Measurements from ENCODE around the gene S100A7A. TPM values are rescaled to one million over a fixed set of nuclear protein-coding genes. Genes with fewer than 3 reads are reported as not detected.

The S100A7A gene
- total and polyA plus RNA-seq, 2 of the 13 experiments (the other 11 are each of a cell fraction or from before 2014, with no cell fraction given): not detected

DNA sequence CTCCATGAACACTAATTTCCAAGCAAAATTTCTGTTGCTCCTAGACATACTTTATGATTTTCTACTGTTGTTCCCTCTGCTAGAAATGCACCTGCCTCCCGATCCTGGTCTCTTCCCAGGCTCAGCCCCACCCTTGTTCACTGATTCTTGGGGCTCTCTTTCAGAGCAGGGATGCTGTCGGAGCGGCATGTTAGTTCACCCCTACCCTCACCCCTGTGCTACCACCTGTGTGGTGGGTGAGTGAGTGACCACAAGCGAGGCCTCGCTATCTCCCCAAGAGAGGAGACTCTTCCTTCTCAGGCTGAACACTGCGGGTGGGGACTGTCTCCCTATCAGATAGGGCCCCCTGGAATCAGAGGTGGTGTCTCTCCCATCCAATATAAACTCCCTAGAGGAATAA is 20.5 kb upstream of the S100A7A start:
- H3K9ac ChIP-seq (ENCODE audit: insufficient read depth, low read depth, low read length): no peak overlapping the region
- no peak overlapping the region for H3K4me2 ChIP-seq (ENCODE audit: low read depth, low read length)
- ChIA-PET POLR2A (no interaction called here), CTCF (ENCODE audit: low intra/inter-chr PET ratio, low total read pairs) (no interaction called here)
- no peak for ATAC-seq
- no peak overlapping the region for H3K27ac ChIP-seq (ENCODE audit: extremely low read length, insufficient read depth, low read length)
- peaks cover 1 to 49% of the 10 kb centered on the region in 2 experiments; a peak in 4 of 5 replicates for H3K27me3 ChIP-seq (ENCODE audit: control insufficient read depth in 1 of 2, insufficient read depth in 2 of 2, low read length in 2 of 2)
- no peaks in the 10 kb centered on the region for H3K36me3 ChIP-seq (replicated peaks in 1 of 2; ENCODE audit: control insufficient read depth in 1 of 2, insufficient read depth in 2 of 2, low read length in 2 of 2)
- H3K4me3 ChIP-seq (replicated peaks in 1 of 3; ENCODE audit: insufficient read depth in 1 of 3, low read depth in 2 of 3, low read length in 3 of 3): no peak overlapping the region
- BruUV-seq (replicated peaks): no TSS peak
- H3K79me2 ChIP-seq (ENCODE audit: insufficient read depth, low read length): no peaks in the 10 kb centered on the region
- no peak overlapping the region for H2AFZ ChIP-seq (ENCODE audit: low read length)
- H4K20me1 ChIP-seq (ENCODE audit: insufficient read depth, low read length): no peaks in the 10 kb centered on the region
- H3K9me3 ChIP-seq (ENCODE audit: low read length): no peaks in the 10 kb centered on the region
- no peaks in the 10 kb centered on the region for H3K4me1 ChIP-seq (ENCODE audit: insufficient read depth, low read length)
- TF ChIP-seq MTF2 (CRISPR knock-in tag; IDR thresholded peaks at IDR 0.05; ENCODE audit: borderline replicate concordance) (no peak), ZNF672 (CRISPR knock-in tag; IDR thresholded peaks at IDR 0.05) (no peak), ZNF343 (CRISPR knock-in tag; IDR thresholded peaks at IDR 0.05) (no peak), MAFF (IDR thresholded peaks at IDR 0.05; ENCODE audit: low read depth, low read length) (no peak), ZBTB42 (CRISPR knock-in tag; IDR thresholded peaks at IDR 0.05) (no peak), SSRP1 (CRISPR knock-in tag; IDR thresholded peaks at IDR 0.05) (no peak), ZNF83 (CRISPR knock-in tag; IDR thresholded peaks at IDR 0.05; ENCODE audit: borderline replicate concordance) (no peak), SAFB2 (CRISPR knock-in tag; IDR thresholded peaks at IDR 0.05; ENCODE audit: borderline replicate concordance, low read depth) (no peak), ZNF773 (CRISPR knock-in tag; IDR thresholded peaks at IDR 0.05; ENCODE audit: borderline replicate concordance) (no peak), ZNF781 (CRISPR knock-in tag; IDR thresholded peaks at IDR 0.05; ENCODE audit: borderline replicate concordance, not compliant biosample characterization) (no peak), EHMT2 (IDR thresholded peaks at IDR 0.05; ENCODE audit: borderline replicate concordance, low read depth, low read length) (no peak)
- TF ChIP-seq, protein P1, sequence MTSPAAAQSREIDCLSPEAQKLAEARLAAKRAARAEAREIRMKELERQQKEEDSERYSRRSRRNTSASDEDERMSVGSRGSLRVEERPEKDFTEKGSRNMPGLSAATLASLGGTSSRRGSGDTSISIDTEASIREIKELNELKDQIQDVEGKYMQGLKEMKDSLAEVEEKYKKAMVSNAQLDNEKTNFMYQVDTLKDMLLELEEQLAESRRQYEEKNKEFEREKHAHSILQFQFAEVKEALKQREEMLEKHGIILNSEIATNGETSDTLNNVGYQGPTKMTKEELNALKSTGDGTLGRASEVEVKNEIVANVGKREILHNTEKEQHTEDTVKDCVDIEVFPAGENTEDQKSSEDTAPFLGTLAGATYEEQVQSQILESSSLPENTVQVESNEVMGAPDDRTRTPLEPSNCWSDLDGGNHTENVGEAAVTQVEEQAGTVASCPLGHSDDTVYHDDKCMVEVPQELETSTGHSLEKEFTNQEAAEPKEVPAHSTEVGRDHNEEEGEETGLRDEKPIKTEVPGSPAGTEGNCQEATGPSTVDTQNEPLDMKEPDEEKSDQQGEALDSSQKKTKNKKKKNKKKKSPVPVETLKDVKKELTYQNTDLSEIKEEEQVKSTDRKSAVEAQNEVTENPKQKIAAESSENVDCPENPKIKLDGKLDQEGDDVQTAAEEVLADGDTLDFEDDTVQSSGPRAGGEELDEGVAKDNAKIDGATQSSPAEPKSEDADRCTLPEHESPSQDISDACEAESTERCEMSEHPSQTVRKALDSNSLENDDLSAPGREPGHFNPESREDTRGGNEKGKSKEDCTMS (CRISPR knock-in tag; conservative IDR thresholded peaks at IDR 0.05): no peak
- in situ Hi-C loops (cut with HindIII; ENCODE audit: extremely low pct_ligation_motif_present, low pct_unique_long_range_greater_than_20kb): no loop called here
- FAIRE-seq: no peak
- 6% methylated on average over 3 of the region's 6 CpGs for WGBS (ENCODE audit: low lambda C conversion rate)
- intact Hi-C loops (cut with micrococcal nuclease; ENCODE audit: unreplicated experiment): loop anchor here (10.0 kb wide), 2 partner anchors 61 to 1001 kb away; no protein-coding TSS in a partner anchor
- no peak for DNase-seq (ENCODE audit: low spot score)
